Activated naive CD4-positive, alpha-beta T cell treated with anti-CD3 and anti-CD28 coated beads for 36 hours (primary cell): ENCODE data around the gene PSME2. TPM values are rescaled to one million over a fixed set of nuclear protein-coding genes. Genes with fewer than 3 reads are reported as not detected.

Source experiments
- CTCF ChIA-PET: fragments of 350-600 bp; sonication (Branson Sonifier 250); formaldehyde crosslinking; loops from one replicate; lab custom pipeline; 2021; ENCODE audit warnings: antibody characterized with exemption; lab: Charles Lee
- DNase-seq: peaks from one replicate; pipeline ENCODE4 v3.0.0-alpha.2; 2020
- H3K27ac Mint-ChIP-seq: one replicate; pipeline ENCODE4 v1.8.0; 2021; ENCODE audit warnings: mild to moderate bottlenecking, mixed read lengths
- H3K27me3 Mint-ChIP-seq: one replicate; pipeline ENCODE4 v1.8.0; 2021; ENCODE audit warnings: low read depth, mixed read lengths
- H3K36me3 Mint-ChIP-seq: one replicate; pipeline ENCODE4 v1.8.0; 2021; ENCODE audit warnings: low read depth, mixed read lengths
- H3K4me1 Mint-ChIP-seq: one replicate; pipeline ENCODE4 v1.8.0; 2021; ENCODE audit warnings: low read depth, mixed read lengths
- H3K4me3 Mint-ChIP-seq: one replicate; pipeline ENCODE4 v1.8.0; 2021; ENCODE audit warnings: mild to moderate bottlenecking, moderate library complexity, mixed read lengths
- H3K9me3 Mint-ChIP-seq: one replicate; pipeline ENCODE4 v1.8.0; 2021; ENCODE audit warnings: mixed read lengths
- intact Hi-C: fragments of 100-400 bp; cut with micrococcal nuclease; formaldehyde crosslinking; loops from one replicate; pipeline ENCODE4 v1.15.1; 2023
- total RNA-seq, 2 experiments: library from RNA; stranded (reverse); gene quantifications; one replicate each; pipeline ENCODE4 v1.2.3, GENCODE V29; 2021

The PSME2 gene
- total RNA-seq, 2 experiments from 2014 or later = 392 to 404 TPM

- CTCF ChIA-PET = interaction anchor here (1.0 to 4.1 kb wide), 4 partner anchors 11 to 58 kb away, joined by 3 to 20 read pairs (median 10); partner anchors contain the start of gene IRF9
- no peak for DNase-seq
- Mint-ChIP-seq H3K4me3 (peak overlapping the region; percentile 99), H3K4me1 (peaks cover 18% of the 10 kb centered on the region), H3K36me3 (peaks cover 36% of the 10 kb centered on the region), H3K9me3 (no peaks in the 10 kb centered on the region), H3K27me3 (no peaks in the 10 kb centered on the region), H3K27ac (peak overlapping the region; percentile 100)
- intact Hi-C loops = loop anchor here (10.0 kb wide), 2 partner anchors 811 to 1111 kb away; partner anchors contain the start of genes BCL2L2 and PPP1R3E
These were observed 30.1 kb downstream of the PSME2 start for GRCh38 chr14:24116128-24116814.

GRCh38 chr14:24115422-24116127 lies 30.8 kb downstream of the PSME2 start:
- peak overlapping the region; percentile 100 for H3K27ac Mint-ChIP-seq
- peaks cover 18% of the 10 kb centered on the region for H3K4me1 Mint-ChIP-seq
- no peaks in the 10 kb centered on the region for H3K27me3 Mint-ChIP-seq
- intact Hi-C loops = loop anchor here (1.0 to 10.0 kb wide), 4 partner anchors 80 to 1111 kb away; partner anchors contain the start of genes AP1G2, BCL2L2, PPP1R3E and TM9SF1
- H3K4me3 Mint-ChIP-seq = peak overlapping the region; percentile 99
- H3K9me3 Mint-ChIP-seq = no peaks in the 10 kb centered on the region
- peaks cover 33% of the 10 kb centered on the region for H3K36me3 Mint-ChIP-seq
- no peak for DNase-seq
- CTCF ChIA-PET = interaction anchor here (0.7 to 4.1 kb wide), 8 partner anchors 18 to 58 kb away, joined by 3 to 20 read pairs (median 12); partner anchors contain the start of genes IRF9, PSME1, PSME2 and RNF31

- DNase-seq = peak; percentile 99
- intact Hi-C loops = loop anchor here (1.0 to 10.0 kb wide), 20 partner anchors 20 to 1110 kb away; partner anchors contain the start of genes AP1G2, BCL2L2, CHMP4A and DHRS1
- no peaks in the 10 kb centered on the region for H3K27me3 Mint-ChIP-seq
- peaks cover 18% of the 10 kb centered on the region for H3K4me1 Mint-ChIP-seq
- peak within 1 kb of the TSS; percentile 99 for H3K4me3 Mint-ChIP-seq
- H3K36me3 Mint-ChIP-seq = peaks cover 33% of the 10 kb centered on the region
- H3K27ac Mint-ChIP-seq = peak within 1 kb of the TSS; percentile 100
- CTCF ChIA-PET = interaction anchor here (0.7 to 4.1 kb wide), 10 partner anchors 9 to 128 kb away, joined by 3 to 20 read pairs (median 8); partner anchors contain the start of genes IRF9, PSME1, PSME2 and RNF31
- H3K9me3 Mint-ChIP-seq = no peaks in the 10 kb centered on the region
These were observed 31.6 kb downstream of the PSME2 start, which contains the start of the genes DCAF11 and NRL for GRCh38 chr14:24114532-24115421. Gene DCAF11, plus strand, starts transcription at chr14:24114777. Its CDS starts 818 bp downstream, at chr14:24115595. Gene NRL, minus strand, starts transcription at chr14:24114949. Its CDS starts 32,101 bp downstream, at chr14:24082848.

- H3K27ac Mint-ChIP-seq = peak overlapping the region; percentile 100
- CTCF ChIA-PET = interaction anchor here (0.7 to 4.1 kb wide), 11 partner anchors 8 to 1037 kb away, joined by 3 to 20 read pairs (median 6); partner anchors contain the start of genes IRF9, PCK2, PSME1 and PSME2
- peaks cover 27% of the 10 kb centered on the region for H3K36me3 Mint-ChIP-seq
- intact Hi-C loops = loop anchor here (1.0 to 10.0 kb wide), 18 partner anchors 20 to 1109 kb away; partner anchors contain the start of genes BCL2L2, CHMP4A, DHRS1 and DHRS4L2
- no peaks in the 10 kb centered on the region for H3K9me3 Mint-ChIP-seq
- peaks cover 22% of the 10 kb centered on the region for H3K4me1 Mint-ChIP-seq
- peak overlapping the region; percentile 99 for H3K4me3 Mint-ChIP-seq
- DNase-seq = peak; percentile 91
- no peaks in the 10 kb centered on the region for H3K27me3 Mint-ChIP-seq
These were observed 32.4 kb downstream of the PSME2 start for GRCh38 chr14:24113801-24114531.

GRCh38 chr14:24113379-24113800 lies 33.0 kb downstream of the PSME2 start:
- DNase-seq = no peak
- Mint-ChIP-seq H3K9me3 (no peaks in the 10 kb centered on the region), H3K4me1 (peaks cover 25% of the 10 kb centered on the region), H3K27ac (peak overlapping the region; percentile 100), H3K36me3 (peaks cover 21% of the 10 kb centered on the region), H3K27me3 (no peaks in the 10 kb centered on the region), H3K4me3 (peak overlapping the region; percentile 99)
- intact Hi-C loops = loop anchor here (10.0 kb wide), 2 partner anchors 809 to 1109 kb away; partner anchors contain the start of genes BCL2L2 and PPP1R3E
- CTCF ChIA-PET = interaction anchor here (0.7 to 4.1 kb wide), 8 partner anchors 8 to 1037 kb away, joined by 3 to 20 read pairs (median 6); partner anchors contain the start of genes PCK2, PSME1 and TINF2

GRCh38 chr14:24110523-24110922 lies 35.9 kb downstream of the PSME2 start:
- intact Hi-C loops = loop anchor here (10.0 kb wide), 2 partner anchors 806 to 1106 kb away; partner anchors contain the start of genes BCL2L2 and PPP1R3E
- peaks cover 13% of the 10 kb centered on the region for H3K4me1 Mint-ChIP-seq
- DNase-seq = no peak
- H3K9me3 Mint-ChIP-seq = no peaks in the 10 kb centered on the region
- H3K27me3 Mint-ChIP-seq = no peaks in the 10 kb centered on the region
- no peak overlapping the region for H3K4me3 Mint-ChIP-seq
- peaks cover 3% of the 10 kb centered on the region for H3K36me3 Mint-ChIP-seq
- CTCF ChIA-PET = interaction anchor here (0.8 to 11.7 kb wide), 13 partner anchors 9 to 197 kb away, joined by 3 to 237 read pairs (median 4); partner anchors contain the start of genes CIDEB, DHRS4L2, EMC9 and IRF9
- no peak overlapping the region for H3K27ac Mint-ChIP-seq

GRCh38 chr14:24110060-24110459 lies 36.4 kb downstream of the PSME2 start:
- intact Hi-C loops = loop anchor here (10.0 kb wide), 2 partner anchors 805 to 1105 kb away; partner anchors contain the start of genes BCL2L2 and PPP1R3E
- CTCF ChIA-PET = interaction anchor here (0.7 to 11.7 kb wide), 17 partner anchors 9 to 321 kb away, joined by 3 to 237 read pairs (median 4); partner anchors contain the start of genes CIDEB, EMC9, IRF9 and PCK2
- H3K4me1 Mint-ChIP-seq = peaks cover 10% of the 10 kb centered on the region
- H3K4me3 Mint-ChIP-seq = no peak overlapping the region
- H3K27me3 Mint-ChIP-seq = no peaks in the 10 kb centered on the region
- no peak overlapping the region for H3K27ac Mint-ChIP-seq
- H3K36me3 Mint-ChIP-seq = peaks cover under 1% of the 10 kb centered on the region
- DNase-seq = no peak
- H3K9me3 Mint-ChIP-seq = no peaks in the 10 kb centered on the region

GRCh38 chr14:24108336-24108874 lies 38.0 kb downstream of the PSME2 start:
- peaks cover 16% of the 10 kb centered on the region for H3K36me3 Mint-ChIP-seq
- CTCF ChIA-PET = interaction anchor here (0.6 to 11.7 kb wide), 33 partner anchors 10 to 519 kb away, joined by 3 to 237 read pairs (median 4); partner anchors contain the start of genes CARMIL3, CIDEB, EMC9 and IRF9
- DNase-seq = no peak
- intact Hi-C loops = loop anchor here (1.0 kb wide), 3 partner anchors 50 to 94 kb away; no protein-coding TSS in a partner anchor
- no peaks in the 10 kb centered on the region for H3K9me3 Mint-ChIP-seq
- peak overlapping the region; percentile 50 for H3K4me3 Mint-ChIP-seq
- H3K4me1 Mint-ChIP-seq = peaks cover 10% of the 10 kb centered on the region
- no peaks in the 10 kb centered on the region for H3K27me3 Mint-ChIP-seq
- peak overlapping the region; percentile 97 for H3K27ac Mint-ChIP-seq

GRCh38 chr14:24106672-24107271 lies 39.6 kb downstream of the PSME2 start:
- H3K4me3 Mint-ChIP-seq = no peak overlapping the region
- H3K4me1 Mint-ChIP-seq = peaks cover 10% of the 10 kb centered on the region
- no peaks in the 10 kb centered on the region for H3K27me3 Mint-ChIP-seq
- intact Hi-C loops = no loop called here
- H3K27ac Mint-ChIP-seq = no peak overlapping the region
- CTCF ChIA-PET = interaction anchor here (0.6 to 11.7 kb wide), 9 partner anchors 7 to 140 kb away, joined by 3 to 237 read pairs (median 31); partner anchors contain the start of genes DCAF11, IRF9, NRL and PCK2
- H3K36me3 Mint-ChIP-seq = peaks cover 30% of the 10 kb centered on the region
- DNase-seq = no peak
- no peaks in the 10 kb centered on the region for H3K9me3 Mint-ChIP-seq
